ENCODE data around the gene CNIH2.
"Not testable (repeated sequence)": the region's sequence is repeated elsewhere in the genome, so short reads cannot be mapped to it uniquely, and the experiment has no call there.

Gene CNIH2

GRCh38 chr11:66320289-66320688 is 42.3 kb downstream of the CNIH2 start:
- H3K27me3 ChIP-seq (ENCODE audit: control insufficient read depth in 1 of 2, insufficient read depth in 1 of 2, low read length in 2 of 2); H3K18ac ChIP-seq (ENCODE audit: low read depth in 1 of 2, low read length in 2 of 2); H2BK12ac ChIP-seq (ENCODE audit: low read length in 2 of 2); H2BK15ac ChIP-seq (ENCODE audit: low read depth, poor library complexity, severe bottlenecking); H3K4ac ChIP-seq (ENCODE audit: low read depth in 1 of 2, low read length in 2 of 2); DNase-seq; H2AFZ ChIP-seq (ENCODE audit: low read depth, low read length); H3K23ac ChIP-seq (ENCODE audit: low read length in 2 of 2); H3K79me1 ChIP-seq (replicated peaks; ENCODE audit: low read length, poor library complexity, severe bottlenecking); H2AK5ac ChIP-seq (ENCODE audit: low read length, severe bottlenecking); H4K91ac ChIP-seq (ENCODE audit: low read length); H2BK5ac ChIP-seq (ENCODE audit: low read depth, low read length, poor library complexity, severe bottlenecking); H3K9ac ChIP-seq (ENCODE audit: low read length); H3K9me3 ChIP-seq (ENCODE audit: control insufficient read depth, low read length); H3K14ac ChIP-seq (ENCODE audit: low read length in 2 of 2); H4K8ac ChIP-seq (ENCODE audit: low read length); H2BK120ac ChIP-seq (ENCODE audit: low read depth, low read length); H3K4me3 ChIP-seq (ENCODE audit: insufficient read depth in 1 of 2, low read depth in 1 of 2, low read length in 2 of 2); H3K4me2 ChIP-seq (ENCODE audit: low read length, poor library complexity, severe bottlenecking); H3K27ac ChIP-seq (ENCODE audit: low read length, poor library complexity, severe bottlenecking): not testable (repeated sequence)
- Histone ChIP-seq H3K4me1 (ENCODE audit: control insufficient read depth, insufficient read depth, low read depth, low read length) (peaks cover 42% of the 10 kb centered on the region), H3K36me3 (ENCODE audit: control insufficient read depth in 1 of 2, insufficient read depth in 2 of 2, low read depth in 1 of 2, low read length in 2 of 2) (peaks cover 6 to 10% of the 10 kb centered on the region in 2 experiments)
- whole genome bisulfite sequencing: 100% methylated on average over 1 of the region's 2 CpGs

- WGBS: 98% methylated on average over 4 of the region's 6 CpGs
- not testable (repeated sequence) for H3K14ac ChIP-seq (ENCODE audit: low read length in 2 of 2); H2BK15ac ChIP-seq (ENCODE audit: low read depth, poor library complexity, severe bottlenecking)
Observed at GRCh38 chr11:66320748-66321147, 42.8 kb downstream of the CNIH2 start.

GRCh38 chr11:66321606-66322005 is 43.6 kb downstream of the CNIH2 start:
- no peak overlapping the region for H3K4me2 ChIP-seq (ENCODE audit: low read length, poor library complexity, severe bottlenecking)
- H3K4ac ChIP-seq (ENCODE audit: low read depth in 1 of 2, low read length in 2 of 2): no peak overlapping the region
- no peak overlapping the region for H2BK5ac ChIP-seq (ENCODE audit: low read depth, low read length, poor library complexity, severe bottlenecking)
- H3K9me3 ChIP-seq (ENCODE audit: control insufficient read depth, low read length): no peaks in the 10 kb centered on the region
- no peak overlapping the region for H3K23ac ChIP-seq (ENCODE audit: low read length in 2 of 2)
- H2AFZ ChIP-seq (ENCODE audit: low read depth, low read length): no peak overlapping the region
- H3K4me3 ChIP-seq (ENCODE audit: insufficient read depth in 1 of 2, low read depth in 1 of 2, low read length in 2 of 2): no peak overlapping the region
- no peak overlapping the region for H3K18ac ChIP-seq (ENCODE audit: low read depth in 1 of 2, low read length in 2 of 2)
- no peak for DNase-seq
- H3K79me1 ChIP-seq (replicated peaks; ENCODE audit: low read length, poor library complexity, severe bottlenecking): peaks cover under 1% of the 10 kb centered on the region
- H3K36me3 ChIP-seq (ENCODE audit: control insufficient read depth in 1 of 2, insufficient read depth in 2 of 2, low read depth in 1 of 2, low read length in 2 of 2): peaks cover 0 to 2% of the 10 kb centered on the region in 2 experiments
- H3K4me1 ChIP-seq (ENCODE audit: control insufficient read depth, insufficient read depth, low read depth, low read length): peaks cover 43% of the 10 kb centered on the region
- H4K8ac ChIP-seq (ENCODE audit: low read length): no peak overlapping the region
- H2AK5ac ChIP-seq (ENCODE audit: low read length, severe bottlenecking): no peak overlapping the region
- 89% methylated on average over 4 of the region's 4 CpGs for WGBS
- no peak overlapping the region for H3K27ac ChIP-seq (ENCODE audit: low read length, poor library complexity, severe bottlenecking)
- no peaks in the 10 kb centered on the region for H3K27me3 ChIP-seq (ENCODE audit: control insufficient read depth in 1 of 2, insufficient read depth in 1 of 2, low read length in 2 of 2)
- no peak overlapping the region for H3K14ac ChIP-seq (ENCODE audit: low read length in 2 of 2)
- no peak overlapping the region for H4K91ac ChIP-seq (ENCODE audit: low read length)
- no peak overlapping the region for H2BK15ac ChIP-seq (ENCODE audit: low read depth, poor library complexity, severe bottlenecking)
- no peak overlapping the region for H3K9ac ChIP-seq (ENCODE audit: low read length)
- no peak overlapping the region for H2BK120ac ChIP-seq (ENCODE audit: low read depth, low read length)
- H2BK12ac ChIP-seq (ENCODE audit: low read length in 2 of 2): peak overlapping the region in 1 of 2 experiments; percentile 37

More at GRCh38 chr11:66320748-66321147, 42.8 kb downstream of the CNIH2 start:
- H3K18ac ChIP-seq (ENCODE audit: low read depth in 1 of 2, low read length in 2 of 2); H2AFZ ChIP-seq (ENCODE audit: low read depth, low read length); H3K23ac ChIP-seq (ENCODE audit: low read length in 2 of 2); H4K8ac ChIP-seq (ENCODE audit: low read length); H3K27ac ChIP-seq (ENCODE audit: low read length, poor library complexity, severe bottlenecking); H3K4ac ChIP-seq (ENCODE audit: low read depth in 1 of 2, low read length in 2 of 2); DNase-seq; H3K27me3 ChIP-seq (ENCODE audit: control insufficient read depth in 1 of 2, insufficient read depth in 1 of 2, low read length in 2 of 2); H3K79me1 ChIP-seq (replicated peaks; ENCODE audit: low read length, poor library complexity, severe bottlenecking); H3K9me3 ChIP-seq (ENCODE audit: control insufficient read depth, low read length); H2BK120ac ChIP-seq (ENCODE audit: low read depth, low read length); H3K4me2 ChIP-seq (ENCODE audit: low read length, poor library complexity, severe bottlenecking); H2BK5ac ChIP-seq (ENCODE audit: low read depth, low read length, poor library complexity, severe bottlenecking); H3K9ac ChIP-seq (ENCODE audit: low read length); H3K4me3 ChIP-seq (ENCODE audit: insufficient read depth in 1 of 2, low read depth in 1 of 2, low read length in 2 of 2); H3K36me3 ChIP-seq (ENCODE audit: control insufficient read depth in 1 of 2, insufficient read depth in 2 of 2, low read depth in 1 of 2, low read length in 2 of 2); H4K91ac ChIP-seq (ENCODE audit: low read length); H2AK5ac ChIP-seq (ENCODE audit: low read length, severe bottlenecking); H2BK12ac ChIP-seq (ENCODE audit: low read length in 2 of 2): not testable (repeated sequence)
- H3K4me1 ChIP-seq (ENCODE audit: control insufficient read depth, insufficient read depth, low read depth, low read length): peaks cover 43% of the 10 kb centered on the region

- Histone ChIP-seq H3K9me3 (ENCODE audit: control insufficient read depth, low read length) (no peaks in the 10 kb centered on the region), H3K9ac (ENCODE audit: low read length) (peak overlapping the region; percentile 72), H3K14ac (ENCODE audit: low read length in 2 of 2) (no peak overlapping the region), H2BK5ac (ENCODE audit: low read depth, low read length, poor library complexity, severe bottlenecking) (no peak overlapping the region), H2BK120ac (ENCODE audit: low read depth, low read length) (no peak overlapping the region), H3K4me2 (ENCODE audit: low read length, poor library complexity, severe bottlenecking) (no peak overlapping the region), H2BK12ac (ENCODE audit: low read length in 2 of 2) (peak overlapping the region; percentile 9 to 59), H4K8ac (ENCODE audit: low read length) (no peak overlapping the region), H2BK15ac (ENCODE audit: low read depth, poor library complexity, severe bottlenecking) (peak overlapping the region; percentile 28), H3K23ac (ENCODE audit: low read length in 2 of 2) (no peak overlapping the region), H3K27me3 (ENCODE audit: control insufficient read depth in 1 of 2, insufficient read depth in 1 of 2, low read length in 2 of 2) (no peaks in the 10 kb centered on the region), H3K27ac (ENCODE audit: low read length, poor library complexity, severe bottlenecking) (no peak overlapping the region), H3K36me3 (ENCODE audit: control insufficient read depth in 1 of 2, insufficient read depth in 2 of 2, low read depth in 1 of 2, low read length in 2 of 2) (peaks cover 0 to 2% of the 10 kb centered on the region in 2 experiments), H3K18ac (ENCODE audit: low read depth in 1 of 2, low read length in 2 of 2) (no peak overlapping the region), H3K4me3 (ENCODE audit: insufficient read depth in 1 of 2, low read depth in 1 of 2, low read length in 2 of 2) (peak overlapping the region in 1 of 2 experiments; percentile 19), H3K79me1 (replicated peaks; ENCODE audit: low read length, poor library complexity, severe bottlenecking) (no peaks in the 10 kb centered on the region), H4K91ac (ENCODE audit: low read length) (peak overlapping the region; percentile 74), H3K4me1 (ENCODE audit: control insufficient read depth, insufficient read depth, low read depth, low read length) (peaks cover 43% of the 10 kb centered on the region), H2AK5ac (ENCODE audit: low read length, severe bottlenecking) (peak overlapping the region; percentile 45), H2AFZ (ENCODE audit: low read depth, low read length) (no peak overlapping the region), H3K4ac (ENCODE audit: low read depth in 1 of 2, low read length in 2 of 2) (peak overlapping the region in 1 of 2 experiments; percentile 18)
- no peak for DNase-seq
- 67% methylated on average over 11 of the region's 11 CpGs for WGBS
Observed at GRCh38 chr11:66322732-66323427, 44.9 kb downstream of the CNIH2 start.

Data from mesenchymal stem cell (in vitro differentiated cells and primary cell).